Vagina (tissue), 2 donors: Measurements from ENCODE around the gene KLK2. TPM values are rescaled to one million over a fixed set of nuclear protein-coding genes. Genes with fewer than 3 reads are reported as not detected.

Experiments used
- DNase-seq, 2 donors: peaks; one replicate each; pipeline ENCODE4 v3.0.0-alpha.2; 2017; ENCODE audit errors: extremely low spot score in 2 of 2
- H3K27ac ChIP-seq: fragments of 200-600 bp; sonication (generic); one replicate; pipeline ENCODE4 v1.5.1; 2019
- H3K27me3 ChIP-seq: fragments of 200-600 bp; sonication (generic); one replicate; pipeline ENCODE4 v1.5.1; 2019
- H3K36me3 ChIP-seq, 2 donors: fragments of 200-600 bp; sonication (generic); one replicate each; pipeline ENCODE4 v1.5.1; 2017 to 2019
- H3K4me1 ChIP-seq: fragments of 200-600 bp; sonication (generic); one replicate; pipeline ENCODE4 v1.5.1; 2019
- H3K4me3 ChIP-seq, 2 donors: fragments of 200-600 bp; sonication (generic); 1 replicate in 1 of 2; 2 replicates in 1 of 2; pipeline ENCODE4 v1.5.1; 2016 to 2019
- H3K9me3 ChIP-seq: fragments of 200-600 bp; sonication (generic); one replicate; pipeline ENCODE4 v1.5.1; 2019
- POLR2A ChIP-seq, 2 donors: fragments of 450-650 bp; IDR thresholded peaks; one replicate each; pipeline ENCODE4 v1.6.1; 2017; ENCODE audit warnings: antibody characterized with exemption in 2 of 2, mild to moderate bottlenecking in 2 of 2, moderate library complexity in 2 of 2
- POLR2AphosphoS5 ChIP-seq, 2 donors: sonication (generic); formaldehyde crosslinking; IDR thresholded peaks; one replicate each; pipeline ENCODE4 v1.9.0; 2017; ENCODE audit warnings: antibody characterized with exemption in 2 of 2, mild to moderate bottlenecking in 2 of 2, low read depth in 1 of 2; ENCODE audit not compliant: insufficient read depth in 1 of 2
- intact Hi-C: fragments of 100-400 bp; cut with DNase I; formaldehyde crosslinking; loops from one replicate; pipeline ENCODE4 v1.15.1; 2023
- total RNA-seq: library from RNA; depleted of rRNA; stranded (reverse); fragments of >200 nt; gene quantifications from one replicate; pipeline ENCODE4 v1.2.3, GENCODE V29; 2016
- TF ChIP-seq, protein P1 (sequence below), 3 experiments: fragments of 450-650 bp in 2 of 3; fragments of 200-600 bp in 1 of 3; sonication (generic) in 1 of 3; IDR thresholded peaks; one replicate each; pipeline ENCODE4 v1.5.1; 2017 to 2019; ENCODE audit warnings: antibody characterized with exemption in 3 of 3, mild to moderate bottlenecking in 2 of 3, moderate library complexity in 2 of 3

The KLK2 gene
- total RNA-seq, 1 donor from 2014 or later: not detected

- no peaks in the 10 kb centered on the region for H3K9me3 ChIP-seq
- no peak for TF ChIP-seq POLR2AphosphoS5 (IDR thresholded peaks at IDR 0.05; ENCODE audit: insufficient read depth in 1 of 2, low read depth in 1 of 2)
- no peak overlapping the region for H3K4me3 ChIP-seq
- intact Hi-C loops: no loop called here
- H3K27ac ChIP-seq: no peak overlapping the region
- H3K36me3 ChIP-seq: no peaks in the 10 kb centered on the region
- DNase-seq: no peak
- no peaks in the 10 kb centered on the region for H3K27me3 ChIP-seq
- no peaks in the 10 kb centered on the region for H3K4me1 ChIP-seq
These were observed 13.4 kb upstream of the KLK2 start for GRCh38 chr19:50859849-50860248.

DNA sequence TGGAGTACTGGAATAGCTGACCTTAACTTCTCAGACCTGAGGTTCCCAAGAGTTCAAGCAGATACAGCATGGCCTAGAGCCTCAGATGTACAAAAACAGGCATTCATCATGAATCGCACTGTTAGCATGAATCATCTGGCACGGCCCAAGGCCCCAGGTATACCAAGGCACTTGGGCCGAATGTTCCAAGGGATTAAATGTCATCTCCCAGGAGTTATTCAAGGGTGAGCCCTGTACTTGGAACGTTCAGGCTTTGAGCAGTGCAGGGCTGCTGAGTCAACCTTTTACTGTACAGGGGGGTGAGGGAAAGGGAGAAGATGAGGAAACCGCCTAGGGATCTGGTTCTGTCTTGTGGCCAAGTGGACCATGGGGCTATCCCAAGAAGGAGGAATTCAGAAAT lies 12.2 kb upstream of the KLK2 start:
- no peaks in the 10 kb centered on the region for H3K4me1 ChIP-seq
- H3K36me3 ChIP-seq: no peaks in the 10 kb centered on the region
- intact Hi-C loops: no loop called here
- no peak for DNase-seq
- H3K27me3 ChIP-seq: no peaks in the 10 kb centered on the region
- no peak for TF ChIP-seq POLR2AphosphoS5 (IDR thresholded peaks at IDR 0.05; ENCODE audit: insufficient read depth in 1 of 2, low read depth in 1 of 2)
- TF ChIP-seq POLR2A (IDR thresholded peaks at IDR 0.05): no peak
- TF ChIP-seq, protein P1, sequence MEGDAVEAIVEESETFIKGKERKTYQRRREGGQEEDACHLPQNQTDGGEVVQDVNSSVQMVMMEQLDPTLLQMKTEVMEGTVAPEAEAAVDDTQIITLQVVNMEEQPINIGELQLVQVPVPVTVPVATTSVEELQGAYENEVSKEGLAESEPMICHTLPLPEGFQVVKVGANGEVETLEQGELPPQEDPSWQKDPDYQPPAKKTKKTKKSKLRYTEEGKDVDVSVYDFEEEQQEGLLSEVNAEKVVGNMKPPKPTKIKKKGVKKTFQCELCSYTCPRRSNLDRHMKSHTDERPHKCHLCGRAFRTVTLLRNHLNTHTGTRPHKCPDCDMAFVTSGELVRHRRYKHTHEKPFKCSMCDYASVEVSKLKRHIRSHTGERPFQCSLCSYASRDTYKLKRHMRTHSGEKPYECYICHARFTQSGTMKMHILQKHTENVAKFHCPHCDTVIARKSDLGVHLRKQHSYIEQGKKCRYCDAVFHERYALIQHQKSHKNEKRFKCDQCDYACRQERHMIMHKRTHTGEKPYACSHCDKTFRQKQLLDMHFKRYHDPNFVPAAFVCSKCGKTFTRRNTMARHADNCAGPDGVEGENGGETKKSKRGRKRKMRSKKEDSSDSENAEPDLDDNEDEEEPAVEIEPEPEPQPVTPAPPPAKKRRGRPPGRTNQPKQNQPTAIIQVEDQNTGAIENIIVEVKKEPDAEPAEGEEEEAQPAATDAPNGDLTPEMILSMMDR (IDR thresholded peaks at IDR 0.05): no peak
- no peak overlapping the region for H3K4me3 ChIP-seq
- no peak overlapping the region for H3K27ac ChIP-seq
- no peaks in the 10 kb centered on the region for H3K9me3 ChIP-seq

GRCh38 chr19:50861496-50862286 lies 11.5 kb upstream of the KLK2 start:
- Histone ChIP-seq H3K27me3 (no peaks in the 10 kb centered on the region), H3K36me3 (no peaks in the 10 kb centered on the region), H3K4me1 (no peaks in the 10 kb centered on the region), H3K27ac (no peak overlapping the region), H3K4me3 (no peak overlapping the region), H3K9me3 (no peaks in the 10 kb centered on the region)
- intact Hi-C loops: no loop called here
- no peak for DNase-seq
- no peak for TF ChIP-seq POLR2A (IDR thresholded peaks at IDR 0.05)
- no peak for TF ChIP-seq POLR2AphosphoS5 (IDR thresholded peaks at IDR 0.05; ENCODE audit: insufficient read depth in 1 of 2, low read depth in 1 of 2)
- TF ChIP-seq, protein P1 (IDR thresholded peaks at IDR 0.05): no peak

DNA sequence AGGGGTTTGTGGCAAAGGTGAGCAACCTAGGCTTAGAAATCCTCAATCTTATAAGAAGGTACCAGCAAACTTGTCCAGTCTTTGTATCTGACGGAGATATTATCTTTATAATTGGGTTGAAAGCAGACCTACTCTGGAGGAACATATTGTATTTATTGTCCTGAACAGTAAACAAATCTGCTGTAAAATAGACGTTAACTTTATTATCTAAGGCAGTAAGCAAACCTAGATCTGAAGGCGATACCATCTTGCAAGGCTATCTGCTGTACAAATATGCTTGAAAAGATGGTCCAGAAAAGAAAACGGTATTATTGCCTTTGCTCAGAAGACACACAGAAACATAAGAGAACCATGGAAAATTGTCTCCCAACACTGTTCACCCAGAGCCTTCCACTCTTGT lies 3.8 kb upstream of the KLK2 start:
- no peak for TF ChIP-seq POLR2AphosphoS5 (IDR thresholded peaks at IDR 0.05; ENCODE audit: insufficient read depth in 1 of 2, low read depth in 1 of 2)
- no peak for TF ChIP-seq POLR2A (IDR thresholded peaks at IDR 0.05)
- TF ChIP-seq, protein P1 (IDR thresholded peaks at IDR 0.05): no peak
- H3K27me3 ChIP-seq: no peaks in the 10 kb centered on the region
- no peaks in the 10 kb centered on the region for H3K36me3 ChIP-seq
- no peaks in the 10 kb centered on the region for H3K9me3 ChIP-seq
- no peak overlapping the region for H3K4me3 ChIP-seq
- DNase-seq: no peak
- no peaks in the 10 kb centered on the region for H3K4me1 ChIP-seq
- intact Hi-C loops: no loop called here
- no peak overlapping the region for H3K27ac ChIP-seq

DNA sequence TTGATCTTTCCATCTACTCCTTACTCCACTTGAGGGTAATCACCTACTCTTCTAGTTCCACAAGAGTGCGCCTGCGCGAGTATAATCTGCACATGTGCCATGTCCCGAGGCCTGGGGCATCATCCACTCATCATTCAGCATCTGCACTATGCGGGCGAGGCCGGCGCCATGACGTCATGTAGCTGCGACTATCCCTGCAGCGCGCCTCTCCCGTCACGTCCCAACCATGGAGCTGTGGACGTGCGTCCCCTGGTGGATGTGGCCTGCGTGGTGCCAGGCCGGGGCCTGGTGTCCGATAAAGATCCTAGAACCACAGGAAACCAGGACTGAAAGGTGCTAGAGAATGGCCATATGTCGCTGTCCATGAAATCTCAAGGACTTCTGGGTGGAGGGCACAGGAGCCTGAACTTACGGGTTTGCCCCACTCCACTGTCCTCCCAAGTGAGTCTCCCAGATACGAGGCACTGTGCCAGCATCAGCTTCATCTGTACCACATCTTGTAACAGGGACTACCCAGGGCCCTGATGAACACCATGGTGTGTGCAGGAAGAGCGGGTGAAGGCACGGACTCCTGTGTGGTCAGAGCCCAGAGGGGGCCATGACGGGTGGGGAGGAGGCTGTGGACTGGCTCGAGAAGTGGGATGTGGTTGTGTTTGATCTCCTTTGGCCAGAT lies 2.7 kb upstream of the KLK2 start:
- no peaks in the 10 kb centered on the region for H3K27me3 ChIP-seq
- no peak for DNase-seq

More for the DNA sequence above, 2.7 kb upstream of the KLK2 start:
- Histone ChIP-seq H3K36me3 (no peaks in the 10 kb centered on the region), H3K4me1 (no peaks in the 10 kb centered on the region), H3K4me3 (no peak overlapping the region), H3K27ac (no peak overlapping the region), H3K9me3 (no peaks in the 10 kb centered on the region)
- TF ChIP-seq POLR2A (IDR thresholded peaks at IDR 0.05): no peak
- TF ChIP-seq, protein P1 (IDR thresholded peaks at IDR 0.05): no peak
- no peak for TF ChIP-seq POLR2AphosphoS5 (IDR thresholded peaks at IDR 0.05; ENCODE audit: insufficient read depth in 1 of 2, low read depth in 1 of 2)
- intact Hi-C loops: no loop called here
